Measurements from ENCODE around the gene RALGAPA2.

Gene RALGAPA2

GRCh38 chr20:20428067-20428466 is 284.4 kb downstream of the RALGAPA2 start:
- TF ChIP-seq ELF4 (IDR thresholded peaks at IDR 0.05), result no peak
- TF ChIP-seq PKNOX1 (IDR thresholded peaks at IDR 0.05), result no peak
- TF ChIP-seq FOXA1 (IDR thresholded peaks at IDR 0.05), result no peak
- POLR2A ChIA-PET, result no interaction called here
- CTCF ChIA-PET, result no interaction called here

GRCh38 chr20:20427227-20427864 is 285.1 kb downstream of the RALGAPA2 start:
- POLR2A ChIA-PET, result no interaction called here
- TF ChIP-seq ELF4 (IDR thresholded peaks at IDR 0.05) (no peak), LEF1 (IDR thresholded peaks at IDR 0.05; ENCODE audit: borderline replicate concordance) (no peak), TARDBP (IDR thresholded peaks at IDR 0.05) (no peak), HDGF (IDR thresholded peaks at IDR 0.05; ENCODE audit: borderline replicate concordance) (no peak), BHLHE40 (IDR thresholded peaks at IDR 0.05; ENCODE audit: borderline replicate concordance) (no peak), PKNOX1 (IDR thresholded peaks at IDR 0.05) (no peak), L3MBTL2 (conservative IDR thresholded peaks at IDR 0.05) (no peak), SP1 (IDR thresholded peaks at IDR 0.05) (no peak), FOXK2 (IDR thresholded peaks at IDR 0.05) (no peak), FOXA1 (IDR thresholded peaks at IDR 0.05) (no peak)
- CTCF ChIA-PET, result no interaction called here
- DNase-seq (ENCODE audit: extremely low spot score), result no peak

More at GRCh38 chr20:20428067-20428466, 284.4 kb downstream of the RALGAPA2 start:
- no peak for DNase-seq (ENCODE audit: extremely low spot score)

- no peak for TF ChIP-seq SUZ12 (IDR thresholded peaks at IDR 0.05)
- TF ChIP-seq ARNT (IDR thresholded peaks at IDR 0.05), result no peak
- no peak for TF ChIP-seq FOXK2 (IDR thresholded peaks at IDR 0.05)
- no peak for TF ChIP-seq L3MBTL2 (conservative IDR thresholded peaks at IDR 0.05)
- TF ChIP-seq LEF1 (IDR thresholded peaks at IDR 0.05; ENCODE audit: borderline replicate concordance), result no peak
- no peak for TF ChIP-seq FOXA1 (IDR thresholded peaks at IDR 0.05)
- TF ChIP-seq HDGF (IDR thresholded peaks at IDR 0.05; ENCODE audit: borderline replicate concordance), result no peak
- no peak for TF ChIP-seq PKNOX1 (IDR thresholded peaks at IDR 0.05)
- no peak for TF ChIP-seq CTBP1 (IDR thresholded peaks at IDR 0.05; ENCODE audit: borderline replicate concordance)
- no peak for TF ChIP-seq NFRKB (IDR thresholded peaks at IDR 0.05)
- no peak for TF ChIP-seq SP1 (IDR thresholded peaks at IDR 0.05)
- TF ChIP-seq FOXM1 (IDR thresholded peaks at IDR 0.05; ENCODE audit: borderline replicate concordance), result no peak
- TF ChIP-seq ZNF384 (IDR thresholded peaks at IDR 0.05), result no peak
- TF ChIP-seq ELF4 (IDR thresholded peaks at IDR 0.05), result no peak
- no peak for TF ChIP-seq TARDBP (IDR thresholded peaks at IDR 0.05)
- no peak for TF ChIP-seq BHLHE40 (IDR thresholded peaks at IDR 0.05; ENCODE audit: borderline replicate concordance)
- CTCF ChIA-PET, result no interaction called here
- DNase-seq (ENCODE audit: extremely low spot score), result no peak
- POLR2A ChIA-PET, result no interaction called here
Observed at GRCh38 chr20:20426655-20426907, 285.9 kb downstream of the RALGAPA2 start.

GRCh38 chr20:20425823-20426654 is 286.4 kb downstream of the RALGAPA2 start:
- POLR2A ChIA-PET, result interaction anchor here (0.6 kb wide), 1 partner anchor 263 kb away, joined by 3 read pairs; no protein-coding TSS in a partner anchor
- CTCF ChIA-PET, result interaction anchor here (0.6 to 0.7 kb wide), 2 partner anchors 26 to 622 kb away, joined by 3 read pairs; no protein-coding TSS in a partner anchor
- DNase-seq (ENCODE audit: extremely low spot score), result no peak
- no peak for TF ChIP-seq CTBP1 (IDR thresholded peaks at IDR 0.05; ENCODE audit: borderline replicate concordance)
- no peak for TF ChIP-seq NFRKB (IDR thresholded peaks at IDR 0.05)
- no peak for TF ChIP-seq FOXA1 (IDR thresholded peaks at IDR 0.05)

- DNase-seq (ENCODE audit: extremely low spot score), result no peak
- CTCF ChIA-PET, result no interaction called here
- TF ChIP-seq LEF1 (IDR thresholded peaks at IDR 0.05; ENCODE audit: borderline replicate concordance), result no peak
- no peak for TF ChIP-seq FOXM1 (IDR thresholded peaks at IDR 0.05; ENCODE audit: borderline replicate concordance)
- TF ChIP-seq BHLHE40 (IDR thresholded peaks at IDR 0.05; ENCODE audit: borderline replicate concordance), result no peak
- no peak for TF ChIP-seq NFRKB (IDR thresholded peaks at IDR 0.05)
- TF ChIP-seq FOXK2 (IDR thresholded peaks at IDR 0.05), result no peak
- TF ChIP-seq ELF4 (IDR thresholded peaks at IDR 0.05), result no peak
- TF ChIP-seq ARNT (IDR thresholded peaks at IDR 0.05), result no peak
- TF ChIP-seq PKNOX1 (IDR thresholded peaks at IDR 0.05), result no peak
- TF ChIP-seq ZNF384 (IDR thresholded peaks at IDR 0.05), result no peak
- POLR2A ChIA-PET, result no interaction called here
Observed at GRCh38 chr20:20423117-20423516, 289.3 kb downstream of the RALGAPA2 start.
